ENCODE data around the gene ITGB1BP2. TPM values are rescaled to one million over a fixed set of nuclear protein-coding genes. Genes with fewer than 3 reads are reported as not detected.

ITGB1BP2 gene
- total and polyA plus RNA-seq, 2 of the 13 experiments (the other 11 are each of a cell fraction or from before 2014, with no cell fraction given) = 0.90 to 2.2 TPM

GRCh38 chrX:71283403-71284143 lies 18.0 kb upstream of the ITGB1BP2 start, which contains the start of gene NONO (continued):
- TF ChIP-seq MEF2D (CRISPR knock-in tag; IDR thresholded peaks at IDR 0.05) (no peak), ZNF616 (CRISPR knock-in tag; IDR thresholded peaks at IDR 0.05; ENCODE audit: low read depth) (no peak), REXO4 (CRISPR knock-in tag; IDR thresholded peaks at IDR 0.05; ENCODE audit: borderline replicate concordance) (no peak), SOX5 (CRISPR knock-in tag; IDR thresholded peaks at IDR 0.05; ENCODE audit: borderline replicate concordance) (0 out of 2 replicates have a peak, but pooled peaks have one; percentile 6), ZC3H13 (CRISPR knock-in tag; IDR thresholded peaks at IDR 0.05) (no peak), DRAP1 (CRISPR knock-in tag; IDR thresholded peaks at IDR 0.05) (peak; percentile 65; the same call in 1 of the 2 replicates), PBX2 (CRISPR knock-in tag; IDR thresholded peaks at IDR 0.05) (peak; percentile 88), SIX1 (CRISPR knock-in tag; IDR thresholded peaks at IDR 0.05; ENCODE audit: borderline replicate concordance) (no peak), ZNF772 (CRISPR knock-in tag; IDR thresholded peaks at IDR 0.05) (no peak), ZNF564 (CRISPR knock-in tag; IDR thresholded peaks at IDR 0.05) (no peak), HNF1A (IDR thresholded peaks at IDR 0.05; ENCODE audit: low read depth) (no peak), HNF1A (CRISPR knock-in tag; IDR thresholded peaks at IDR 0.05; ENCODE audit: borderline replicate concordance) (no peak), ZNF670 (CRISPR knock-in tag; IDR thresholded peaks at IDR 0.05; ENCODE audit: borderline replicate concordance) (0 out of 2 replicates have a peak, but pooled peaks have one; percentile 54), ZNF709 (CRISPR knock-in tag; IDR thresholded peaks at IDR 0.05) (no peak; the same call in 1 of the 2 replicates), FOXA3 (CRISPR knock-in tag; IDR thresholded peaks at IDR 0.05) (no peak)
- TF ChIP-seq, protein P1, sequence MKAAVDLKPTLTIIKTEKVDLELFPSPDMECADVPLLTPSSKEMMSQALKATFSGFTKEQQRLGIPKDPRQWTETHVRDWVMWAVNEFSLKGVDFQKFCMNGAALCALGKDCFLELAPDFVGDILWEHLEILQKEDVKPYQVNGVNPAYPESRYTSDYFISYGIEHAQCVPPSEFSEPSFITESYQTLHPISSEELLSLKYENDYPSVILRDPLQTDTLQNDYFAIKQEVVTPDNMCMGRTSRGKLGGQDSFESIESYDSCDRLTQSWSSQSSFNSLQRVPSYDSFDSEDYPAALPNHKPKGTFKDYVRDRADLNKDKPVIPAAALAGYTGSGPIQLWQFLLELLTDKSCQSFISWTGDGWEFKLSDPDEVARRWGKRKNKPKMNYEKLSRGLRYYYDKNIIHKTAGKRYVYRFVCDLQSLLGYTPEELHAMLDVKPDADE (CRISPR knock-in tag; IDR thresholded peaks at IDR 0.05) = no peak
- TF ChIP-seq, protein P2, sequence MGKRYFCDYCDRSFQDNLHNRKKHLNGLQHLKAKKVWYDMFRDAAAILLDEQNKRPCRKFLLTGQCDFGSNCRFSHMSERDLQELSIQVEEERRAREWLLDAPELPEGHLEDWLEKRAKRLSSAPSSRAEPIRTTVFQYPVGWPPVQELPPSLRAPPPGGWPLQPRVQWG (CRISPR knock-in tag; IDR thresholded peaks at IDR 0.05; ENCODE audit: borderline replicate concordance, low read depth) = no peak
- TF ChIP-seq, protein P3, sequence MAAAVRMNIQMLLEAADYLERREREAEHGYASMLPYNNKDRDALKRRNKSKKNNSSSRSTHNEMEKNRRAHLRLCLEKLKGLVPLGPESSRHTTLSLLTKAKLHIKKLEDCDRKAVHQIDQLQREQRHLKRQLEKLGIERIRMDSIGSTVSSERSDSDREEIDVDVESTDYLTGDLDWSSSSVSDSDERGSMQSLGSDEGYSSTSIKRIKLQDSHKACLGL (CRISPR knock-in tag; IDR thresholded peaks at IDR 0.05) = no peak
- TF ChIP-seq, protein P4, sequence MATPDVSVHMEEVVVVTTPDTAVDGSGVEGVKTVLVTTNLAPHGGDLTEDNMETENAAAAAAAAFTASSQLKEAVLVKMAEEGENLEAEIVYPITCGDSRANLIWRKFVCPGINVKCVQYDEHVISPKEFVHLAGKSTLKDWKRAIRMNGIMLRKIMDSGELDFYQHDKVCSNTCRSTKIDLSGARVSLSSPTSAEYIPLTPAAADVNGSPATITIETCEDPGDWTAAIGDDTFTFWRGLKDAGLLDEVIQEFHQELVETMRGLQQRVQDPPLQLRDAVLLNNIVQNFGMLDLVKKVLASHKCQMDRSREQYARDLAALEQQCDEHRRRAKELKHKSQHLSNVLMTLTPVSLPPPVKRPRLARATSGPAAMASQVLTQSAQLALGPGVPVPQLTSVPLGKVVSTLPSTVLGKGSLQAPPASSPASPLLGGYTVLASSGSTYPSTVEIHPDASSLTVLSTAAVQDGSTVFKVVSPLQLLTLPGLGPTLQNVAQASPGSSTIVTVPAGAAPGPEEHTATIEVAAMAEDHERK (CRISPR knock-in tag; IDR thresholded peaks at IDR 0.05; ENCODE audit: low read depth) = no peak
